Lung (tissue), 12 donors: Measurements from ENCODE around the gene MCUB. TPM values are rescaled to one million over a fixed set of nuclear protein-coding genes. Genes with fewer than 3 reads are reported as not detected.
A peak's percentile ranks its signal among the peaks of the same experiment; 100 is the strongest.

Experiments
- ATAC-seq: fragments of 200-7000 bp; cut with Tn5 transposase; one replicate; pipeline ENCODE4 v1.9.1; 2020; ENCODE audit warnings: moderate number of reproducible peaks; ENCODE audit not compliant: insufficient read depth, low FRiP score
- DNase-seq, 3 donors: peaks; one replicate each; pipeline ENCODE4 v3.0.0-alpha.2; 2013 to 2017
- H3K27ac ChIP-seq, 2 donors: one replicate each; pipeline ENCODE4 v1.5.1; 2013; ENCODE audit warnings: mild to moderate bottlenecking in 2 of 2, moderate library complexity in 2 of 2, control low read depth in 1 of 2, inconsistent platforms in 1 of 2, low read depth in 1 of 2, low read length in 1 of 2
- H3K27me3 ChIP-seq, 3 donors: one replicate each; pipeline ENCODE4 v1.5.1; 2013; ENCODE audit warnings: low read length in 2 of 3; ENCODE audit not compliant: control insufficient read depth in 3 of 3, insufficient read depth in 3 of 3
- H3K36me3 ChIP-seq, 4 donors: one replicate each; pipeline ENCODE4 v1.5.1; 2013; ENCODE audit warnings: low read length in 4 of 4, mild to moderate bottlenecking in 1 of 4, moderate library complexity in 1 of 4; ENCODE audit not compliant: control insufficient read depth in 4 of 4, insufficient read depth in 4 of 4
- H3K4me1 ChIP-seq, 5 donors: one replicate each; pipeline ENCODE4 v1.5.1; 2013; ENCODE audit warnings: low read length in 5 of 5, mild to moderate bottlenecking in 2 of 5, moderate library complexity in 1 of 5; ENCODE audit not compliant: control insufficient read depth in 5 of 5, insufficient read depth in 5 of 5
- H3K4me3 ChIP-seq: one replicate; pipeline ENCODE4 v1.5.1; 2013; ENCODE audit warnings: mild to moderate bottlenecking, control low read depth, moderate library complexity
- H3K9ac ChIP-seq, 2 donors: one replicate each; pipeline ENCODE4 v1.5.1; 2013; ENCODE audit warnings: low read length in 2 of 2, control low read depth in 1 of 2; ENCODE audit not compliant: insufficient read depth in 1 of 2
- H3K9me3 ChIP-seq, 4 donors: one replicate each; pipeline ENCODE4 v1.5.1; 2013; ENCODE audit warnings: low read length in 3 of 4, mild to moderate bottlenecking in 1 of 4, moderate library complexity in 1 of 4; ENCODE audit not compliant: control insufficient read depth in 4 of 4, insufficient read depth in 3 of 4
- WGBS, 2 donors: extraction: QIAGEN DNeasy Blood & Tissue Kit; methylation state at CpG; one replicate each; pipeline ENCODE4 v1.1.7; 2013; 5-methylcytosine and 5-hydroxymethylcytosine counted together
- polyA plus RNA-seq, 2 donors: library from polyadenylated mRNA; stranded (reverse); fragments of 200-250 nt; gene quantifications; one replicate each; pipeline ENCODE4 v1.2.1, GENCODE V29; 2013
- total RNA-seq, 2 donors: library from RNA; depleted of rRNA in 1 of 2; stranded (reverse); fragments of >200 nt in 1 of 2; gene quantifications; one replicate each; pipeline ENCODE4 v1.2.1, GENCODE V29; 2014 to 2021
- TF ChIP-seq, protein P1 (sequence below): IDR thresholded peaks from 2 replicates; pipeline ENCODE4 v1.5.1; 2012; ENCODE audit warnings: mild to moderate bottlenecking; ENCODE audit errors: control extremely low read depth, extremely low read depth
- donor health status: control.
- donor health status: control.
- donor health status: Bipolar disorder and iron deficiency.
- donor health status: healthy.
- donor health status: DM: yes; HTN: yes; CAD: no.

Gene MCUB
- total and polyA plus RNA-seq, 4 donors = 9.2 to 25.3 (median 15.9) TPM

DNA sequence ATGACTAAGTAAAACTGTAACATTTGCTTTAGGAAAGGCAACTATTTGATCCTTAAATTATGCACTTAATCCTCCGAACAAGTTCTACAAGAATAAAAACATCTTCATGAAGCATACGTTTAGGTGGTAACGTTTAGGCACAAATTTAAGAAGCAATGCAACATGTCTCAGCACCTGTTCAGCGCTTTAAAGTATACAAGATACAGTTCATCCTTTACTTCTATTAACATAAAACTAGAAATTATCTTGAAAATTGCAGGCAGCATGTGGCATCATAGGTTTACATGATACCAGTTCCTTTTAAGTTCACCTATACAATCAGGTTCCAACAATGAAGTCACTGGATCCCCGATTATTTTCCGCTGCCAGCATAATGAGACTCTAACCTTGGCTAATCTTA lies 168.3 kb downstream of the MCUB start:
- H3K9me3 ChIP-seq = no peaks in the 10 kb centered on the region
- peak in 1 of 3 donors; percentile 8 for DNase-seq
- no peak overlapping the region for H3K4me3 ChIP-seq
- ATAC-seq = no peak
- no peaks in the 10 kb centered on the region for H3K27me3 ChIP-seq
- H3K4me1 ChIP-seq = peaks cover 0 to 18% (median 0%) of the 10 kb centered on the region in 5 donors
- WGBS, 2 donors = 67 to 82% methylated on average over 6 of the region's 6 CpGs
- TF ChIP-seq, protein P1, sequence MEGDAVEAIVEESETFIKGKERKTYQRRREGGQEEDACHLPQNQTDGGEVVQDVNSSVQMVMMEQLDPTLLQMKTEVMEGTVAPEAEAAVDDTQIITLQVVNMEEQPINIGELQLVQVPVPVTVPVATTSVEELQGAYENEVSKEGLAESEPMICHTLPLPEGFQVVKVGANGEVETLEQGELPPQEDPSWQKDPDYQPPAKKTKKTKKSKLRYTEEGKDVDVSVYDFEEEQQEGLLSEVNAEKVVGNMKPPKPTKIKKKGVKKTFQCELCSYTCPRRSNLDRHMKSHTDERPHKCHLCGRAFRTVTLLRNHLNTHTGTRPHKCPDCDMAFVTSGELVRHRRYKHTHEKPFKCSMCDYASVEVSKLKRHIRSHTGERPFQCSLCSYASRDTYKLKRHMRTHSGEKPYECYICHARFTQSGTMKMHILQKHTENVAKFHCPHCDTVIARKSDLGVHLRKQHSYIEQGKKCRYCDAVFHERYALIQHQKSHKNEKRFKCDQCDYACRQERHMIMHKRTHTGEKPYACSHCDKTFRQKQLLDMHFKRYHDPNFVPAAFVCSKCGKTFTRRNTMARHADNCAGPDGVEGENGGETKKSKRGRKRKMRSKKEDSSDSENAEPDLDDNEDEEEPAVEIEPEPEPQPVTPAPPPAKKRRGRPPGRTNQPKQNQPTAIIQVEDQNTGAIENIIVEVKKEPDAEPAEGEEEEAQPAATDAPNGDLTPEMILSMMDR = no peak
- H3K9ac ChIP-seq = peak overlapping the region; percentile 75 to 82
- H3K36me3 ChIP-seq = no peaks in the 10 kb centered on the region
- H3K27ac ChIP-seq = no peak overlapping the region

DNA sequence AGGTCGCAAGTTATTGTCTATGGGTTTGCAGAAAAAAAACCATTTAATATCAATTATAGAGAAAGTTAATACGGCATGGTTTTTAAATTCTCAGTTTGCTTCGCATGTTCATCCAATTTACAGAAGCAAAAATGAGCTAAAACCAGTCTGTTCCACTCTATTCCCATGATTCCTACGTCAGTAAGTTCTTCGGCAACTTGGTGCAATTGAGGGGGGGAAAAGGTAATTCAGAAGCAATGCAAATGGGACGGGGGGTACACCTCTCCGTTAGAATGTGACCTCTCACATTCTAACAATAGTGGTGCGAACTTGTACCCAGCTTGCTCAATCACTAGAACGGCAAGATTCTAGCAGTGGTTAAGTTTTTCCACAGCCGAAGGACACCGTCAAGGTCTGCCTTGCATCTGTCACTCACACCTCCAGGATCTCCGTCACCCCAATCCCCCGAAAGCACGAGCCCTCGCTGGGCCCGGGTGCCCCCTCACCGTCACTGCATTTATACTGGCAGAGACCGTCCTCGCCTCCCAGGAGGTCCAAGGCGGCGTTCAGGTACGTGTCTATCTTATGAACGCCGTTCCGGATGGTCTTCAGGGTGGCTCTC lies 169.2 kb downstream of the MCUB start:
- 2 to 3% methylated on average over 25 of the region's 25 CpGs for WGBS, 2 donors
- no peaks in the 10 kb centered on the region for H3K27me3 ChIP-seq
- no peaks in the 10 kb centered on the region for H3K9me3 ChIP-seq
- peak overlapping the region; percentile 75 to 82 for H3K9ac ChIP-seq
- peaks cover 0 to 18% (median 0%) of the 10 kb centered on the region in 5 donors for H3K4me1 ChIP-seq
- ATAC-seq = peak; percentile 7
- peak overlapping the region; percentile 69 to 78 for H3K27ac ChIP-seq
- no peaks in the 10 kb centered on the region for H3K36me3 ChIP-seq
- TF ChIP-seq, protein P1 = no peak
- peak overlapping the region; percentile 88 for H3K4me3 ChIP-seq
- peak; percentile 38 to 61 (median 59) for DNase-seq

DNA sequence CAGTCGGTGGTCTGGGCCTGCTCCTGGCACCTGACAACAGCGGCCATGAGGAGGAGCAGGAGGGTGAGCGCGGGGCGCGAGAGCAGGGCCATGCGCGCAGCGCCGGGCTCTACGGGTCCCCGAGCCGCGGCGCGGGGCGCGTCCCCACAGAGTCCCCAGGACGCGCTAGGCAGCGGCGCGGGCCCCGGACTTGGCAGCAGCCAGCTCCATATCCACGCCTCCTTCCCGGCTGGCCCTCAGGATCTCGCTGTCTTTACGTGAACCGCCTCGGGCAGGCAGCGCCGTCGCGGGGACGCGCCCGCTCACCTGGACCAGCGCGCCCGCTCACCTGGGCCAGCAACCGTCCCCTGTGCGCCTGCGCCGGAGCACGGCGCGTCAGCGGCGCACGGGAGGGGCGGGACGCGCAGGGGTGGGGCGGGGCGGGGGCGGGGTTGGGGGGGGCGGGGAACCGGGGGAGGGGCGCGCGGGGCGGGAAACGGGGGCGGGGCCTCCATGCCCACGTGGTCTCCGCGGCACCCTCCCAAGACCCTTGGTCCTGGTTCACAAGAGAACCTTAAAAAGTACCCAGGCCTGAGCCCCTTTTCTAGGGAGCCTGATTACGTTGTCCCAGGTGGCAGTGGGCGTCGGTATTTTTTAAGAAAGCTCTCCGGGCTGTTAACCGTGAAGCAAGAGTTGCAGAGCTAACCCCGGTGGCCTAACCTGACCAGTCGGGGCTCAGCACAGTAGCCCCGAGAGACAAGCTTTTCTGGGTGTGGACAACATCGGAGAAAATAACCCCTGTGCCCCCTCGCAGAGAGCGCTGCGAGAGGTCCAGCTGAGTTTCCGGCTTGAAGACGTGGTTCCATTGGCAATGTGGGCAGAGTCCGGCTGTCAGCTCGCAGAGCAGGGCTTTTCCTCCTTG lies 169.9 kb downstream of the MCUB start, which contains the start of gene PLA2G12A:
TSS of gene PLA2G12A (minus strand) at position 353 of the 901 bp plus-strand sequence. CDS start at position 92, 261 bp downstream.
- peak within 1 kb of the TSS; percentile 75 to 82 for H3K9ac ChIP-seq
- ATAC-seq = peak; percentile 95
- peak; percentile 78 to 87 (median 87) for DNase-seq
- TF ChIP-seq, protein P1 = no peak
- H3K4me1 ChIP-seq = peaks cover 0 to 18% (median 0%) of the 10 kb centered on the region in 5 donors
- H3K4me3 ChIP-seq = peak within 1 kb of the TSS; percentile 88
- H3K36me3 ChIP-seq = no peaks in the 10 kb centered on the region
- no peaks in the 10 kb centered on the region for H3K27me3 ChIP-seq
- H3K27ac ChIP-seq = peak within 1 kb of the TSS; percentile 69 to 78
- no peaks in the 10 kb centered on the region for H3K9me3 ChIP-seq
- 0 to 1% methylated on average over 43 to 83 of the region's 83 CpGs for WGBS, 2 donors
